Measurements from ENCODE around the gene LENG1. TPM values are rescaled to one million over a fixed set of nuclear protein-coding genes. Genes with fewer than 3 reads are reported as not detected.
A peak's percentile ranks its signal among the peaks of the same experiment; 100 is the strongest.

Gene LENG1
- total RNA-seq, 1 donor from 2014 or later = 11.5 TPM

GRCh38 chr19:54148158-54148557 lies 11.4 kb downstream of the LENG1 start:
- no peak overlapping the region for H3K4me3 ChIP-seq (ENCODE audit: low read depth, low read length)

GRCh38 chr19:54147676-54148075 lies 11.8 kb downstream of the LENG1 start:
- DNase-seq (ENCODE audit: low read depth) = no peak
- no peak for TF ChIP-seq CTCF (conservative IDR thresholded peaks at IDR 0.05; ENCODE audit: low read depth, low read length)
- H3K4me3 ChIP-seq (ENCODE audit: low read depth, low read length) = no peak overlapping the region

More at GRCh38 chr19:54148158-54148557, 11.4 kb downstream of the LENG1 start:
- no peak for TF ChIP-seq CTCF (conservative IDR thresholded peaks at IDR 0.05; ENCODE audit: low read depth, low read length)
- no peak for DNase-seq (ENCODE audit: low read depth)

- DNase-seq (ENCODE audit: low read depth) = no peak
- TF ChIP-seq CTCF (conservative IDR thresholded peaks at IDR 0.05; ENCODE audit: low read depth, low read length) = no peak
- no peak overlapping the region for H3K4me3 ChIP-seq (ENCODE audit: low read depth, low read length)
Observed at GRCh38 chr19:54145541-54146158, 13.9 kb downstream of the LENG1 start.

- TF ChIP-seq CTCF (conservative IDR thresholded peaks at IDR 0.05; ENCODE audit: low read depth, low read length) = no peak
Observed at GRCh38 chr19:54142166-54142780, 17.2 kb downstream of the LENG1 start.

DNA sequence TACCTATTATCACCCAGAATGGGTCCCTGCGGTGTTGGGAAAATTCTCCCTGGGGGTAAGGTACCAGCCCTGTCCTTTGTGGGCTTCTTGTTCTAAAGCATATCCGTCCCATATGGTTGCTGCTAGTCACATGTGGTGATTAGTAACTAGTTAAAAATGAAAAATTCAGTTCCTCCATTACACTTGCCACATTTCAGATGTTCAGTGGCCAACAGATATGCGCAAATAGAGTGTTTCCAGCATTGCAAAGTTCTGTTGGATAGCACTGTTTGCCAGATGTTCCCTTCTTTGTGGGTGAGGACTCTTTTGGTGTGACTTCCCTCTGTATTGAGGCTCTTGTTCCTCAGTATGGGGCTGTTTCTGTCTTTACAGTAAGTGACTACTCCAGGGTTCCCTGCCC lies 18.2 kb downstream of the LENG1 start:
- H3K4me3 ChIP-seq (ENCODE audit: low read depth, low read length) = no peak overlapping the region
- no peak for TF ChIP-seq CTCF (conservative IDR thresholded peaks at IDR 0.05; ENCODE audit: low read depth, low read length)
- DNase-seq (ENCODE audit: low read depth) = no peak

More at GRCh38 chr19:54142166-54142780, 17.2 kb downstream of the LENG1 start:
- H3K4me3 ChIP-seq (ENCODE audit: low read depth, low read length) = no peak overlapping the region
- no peak for DNase-seq (ENCODE audit: low read depth)

GRCh38 chr19:54138489-54139256 lies 20.8 kb downstream of the LENG1 start:
- H3K4me3 ChIP-seq (ENCODE audit: low read depth, low read length) = peak overlapping the region; percentile 88
- no peak for TF ChIP-seq CTCF (conservative IDR thresholded peaks at IDR 0.05; ENCODE audit: low read depth, low read length)
- no peak for DNase-seq (ENCODE audit: low read depth)

Measured in epithelial cell of proximal tubule (primary cell).